HUDEP-2 (cell line): ENCODE data around the gene ZNF345.

Experiments
- DNase-seq, 76 experiments: peaks; one replicate each; lab custom pipeline; 2025; ENCODE audit not compliant: unreplicated experiment in 76 of 76; lab: John Stamatoyannopoulos, UW

The ZNF345 gene

DNA sequence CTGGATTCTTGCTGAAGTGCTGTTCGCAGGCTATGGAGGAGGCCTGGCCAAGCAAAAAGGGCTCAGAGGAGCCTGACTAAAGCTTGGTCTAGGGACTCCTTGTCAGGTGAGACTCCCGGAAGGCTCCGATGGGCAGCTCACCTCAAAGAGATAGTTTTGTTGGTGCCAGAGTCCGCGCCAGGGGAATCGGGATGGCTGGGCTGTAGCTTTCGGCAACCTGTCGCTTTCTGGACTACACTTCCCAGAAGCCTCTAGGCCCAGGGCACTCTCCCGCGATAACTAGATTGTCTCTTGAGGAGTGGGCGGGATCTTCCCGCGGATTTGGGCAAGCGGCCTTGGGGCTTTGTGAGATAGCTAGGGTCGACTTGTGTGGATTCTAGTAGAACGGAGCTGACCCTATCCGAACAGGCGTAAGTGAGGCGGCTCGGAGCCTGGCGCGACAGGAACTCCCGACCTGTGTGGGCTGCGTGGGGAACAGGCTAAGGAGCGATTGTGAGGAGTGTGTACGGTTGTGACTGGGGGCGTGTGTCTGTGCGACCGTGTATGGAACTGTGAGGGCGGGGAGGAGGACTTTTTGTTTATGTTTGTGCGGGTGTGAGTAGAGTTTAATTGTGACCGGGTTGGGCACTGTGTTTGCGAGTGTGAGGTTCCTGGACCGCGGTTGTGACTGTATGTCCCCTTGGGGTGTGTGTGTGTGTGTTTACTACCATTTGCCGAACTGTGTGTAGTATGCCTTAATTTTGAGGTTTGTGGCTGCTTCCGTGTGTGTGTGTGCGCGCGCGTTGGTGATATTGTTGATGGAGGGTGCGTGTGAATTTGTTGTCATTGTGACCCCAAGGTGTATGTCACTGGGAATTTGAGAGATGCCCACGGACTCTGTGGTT is at the start of gene ZNF345:
ZNF345 (plus strand) TSS at position 318 of the 884 bp plus-strand sequence. CDS start 25,955 bp downstream, outside the sequence.
- peak in 75 of 76 experiments; percentile 21 to 95 (median 84) for DNase-seq

DNA sequence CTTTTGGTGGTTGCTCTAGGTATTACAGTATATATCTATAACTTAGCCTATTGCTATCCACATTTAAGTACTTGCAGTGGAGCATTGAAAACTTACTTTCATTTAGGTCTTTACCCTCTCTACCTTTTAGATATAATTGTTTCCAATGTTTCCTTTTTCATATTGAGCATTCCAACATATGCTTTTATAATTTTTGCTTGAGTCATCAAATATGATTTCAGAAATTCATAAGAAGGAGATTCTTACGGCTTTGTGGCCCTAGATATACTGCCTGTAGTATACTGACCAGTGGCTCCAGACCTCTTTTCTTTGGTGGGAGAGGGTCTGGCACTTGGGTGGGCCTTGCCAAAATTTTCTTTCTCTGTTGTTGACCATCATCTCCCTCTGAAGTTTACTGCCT is 45.3 kb upstream of the ZNF345 start:
- no peak for DNase-seq

DNA sequence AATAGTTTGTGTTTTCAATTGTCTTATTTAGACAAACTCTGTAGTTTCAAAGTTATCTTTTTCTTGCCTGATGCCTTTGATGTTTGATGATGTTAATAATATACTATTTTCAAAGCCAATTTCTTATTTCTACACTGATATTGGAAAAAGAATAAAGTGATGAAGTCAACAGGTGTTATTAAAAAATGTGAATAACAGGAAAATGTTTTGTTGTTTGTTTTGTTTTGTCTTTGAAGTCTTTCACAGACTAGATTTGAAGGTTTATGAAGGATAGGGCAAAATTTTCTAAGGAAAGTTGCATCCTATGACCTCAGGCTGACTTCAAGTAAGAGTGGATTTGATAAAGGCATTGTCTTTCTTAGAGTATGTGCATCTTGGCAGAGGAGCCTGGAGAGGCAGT is 43.6 kb upstream of the ZNF345 start:
- DNase-seq, result no peak

DNA sequence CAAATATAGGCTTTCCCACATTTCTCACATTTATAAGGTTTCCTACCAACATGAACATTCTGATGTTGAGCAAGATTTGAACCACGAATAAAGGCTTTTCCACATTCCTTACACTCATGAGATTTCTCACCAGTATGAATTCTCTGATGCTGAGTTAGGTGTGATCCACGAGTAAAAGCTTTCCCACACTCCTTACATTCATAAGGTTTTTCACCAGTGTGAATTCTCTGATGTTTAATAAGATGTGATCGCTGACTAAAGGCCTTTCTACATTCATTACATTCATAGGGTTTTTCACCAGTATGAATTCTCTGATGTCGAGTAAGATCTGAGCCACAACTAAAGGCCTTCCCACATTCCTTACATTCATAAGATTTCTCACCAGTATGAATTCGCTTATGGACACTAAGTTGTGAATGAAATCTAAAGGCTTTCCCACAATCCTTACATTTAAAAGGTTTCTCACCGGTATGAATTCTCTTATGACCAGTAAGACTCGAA is 31.5 kb upstream of the ZNF345 start:
- no peak for DNase-seq

DNA sequence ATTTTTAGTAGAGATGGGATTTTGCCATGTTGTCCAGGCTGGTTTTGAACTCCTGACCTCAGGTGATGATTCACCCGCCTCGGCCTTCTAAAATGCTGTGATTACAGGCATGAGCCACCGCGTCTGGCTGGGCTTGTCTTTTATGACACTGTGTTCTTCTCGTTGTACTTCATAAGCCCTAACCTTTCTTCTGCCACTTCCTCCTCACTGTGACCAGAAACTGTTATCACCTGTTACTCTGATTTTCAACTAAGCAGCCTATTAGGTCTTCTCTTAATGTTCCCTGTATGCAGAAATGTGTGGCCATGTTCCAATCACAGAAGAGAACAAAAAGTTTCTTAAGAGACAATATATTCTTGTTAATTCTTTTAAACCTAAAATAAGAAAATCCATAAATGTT is 28.9 kb upstream of the ZNF345 start:
- no peak for DNase-seq

DNA sequence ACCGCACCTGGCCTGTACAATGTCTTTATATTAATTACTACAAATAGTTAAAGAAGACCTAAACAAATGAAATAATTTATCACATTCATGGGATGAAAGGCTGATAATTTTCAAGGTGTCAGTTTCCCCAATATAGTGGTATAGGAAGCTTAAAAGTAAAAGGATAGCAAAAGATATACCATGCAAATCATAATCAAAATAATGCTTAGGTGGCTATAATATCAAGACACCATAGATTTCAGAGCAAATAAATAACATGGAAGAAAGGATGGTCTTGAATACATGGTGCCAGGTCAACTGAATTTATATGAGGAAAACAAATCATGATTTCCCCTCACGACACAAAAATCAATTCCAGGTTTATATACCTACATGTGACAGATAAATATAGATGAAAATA is 17.2 kb upstream of the ZNF345 start:
- no peak for DNase-seq

DNA sequence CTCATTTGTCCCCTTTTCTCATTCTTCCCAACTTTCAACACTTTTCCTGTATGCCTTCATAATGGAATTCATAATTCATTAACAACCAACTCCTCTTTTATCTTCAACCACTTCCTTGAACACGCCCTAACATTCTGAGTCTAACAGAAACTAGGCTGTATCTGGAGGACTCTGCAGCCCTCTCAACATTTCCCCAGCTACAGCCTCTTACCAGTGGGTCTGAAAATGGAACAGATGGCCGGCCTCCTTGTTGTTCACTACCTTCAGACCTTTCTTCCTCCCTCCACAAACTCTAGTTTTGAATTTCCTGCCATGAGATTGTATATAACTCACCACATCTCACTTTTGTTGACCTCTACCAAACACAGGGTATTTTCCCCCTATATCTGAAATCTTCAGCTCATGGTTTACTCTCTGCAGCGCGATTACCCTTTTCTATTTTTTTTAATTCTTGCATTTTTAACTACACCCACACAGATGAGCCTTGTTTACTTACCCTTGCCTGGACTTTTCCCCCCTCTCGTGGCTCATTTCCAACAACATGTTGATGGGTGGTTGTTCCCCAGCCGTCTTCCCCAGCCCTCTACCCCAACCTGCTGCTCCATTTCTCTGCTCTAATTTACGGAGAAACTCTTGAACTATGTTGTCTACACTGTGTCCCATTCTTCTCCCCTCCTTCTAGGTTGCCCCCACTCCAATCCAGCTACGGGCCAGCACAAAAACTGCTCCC is 13.3 kb upstream of the ZNF345 start:
- peak in 9 of 76 experiments; percentile 15 to 62 (median 47) for DNase-seq

DNA sequence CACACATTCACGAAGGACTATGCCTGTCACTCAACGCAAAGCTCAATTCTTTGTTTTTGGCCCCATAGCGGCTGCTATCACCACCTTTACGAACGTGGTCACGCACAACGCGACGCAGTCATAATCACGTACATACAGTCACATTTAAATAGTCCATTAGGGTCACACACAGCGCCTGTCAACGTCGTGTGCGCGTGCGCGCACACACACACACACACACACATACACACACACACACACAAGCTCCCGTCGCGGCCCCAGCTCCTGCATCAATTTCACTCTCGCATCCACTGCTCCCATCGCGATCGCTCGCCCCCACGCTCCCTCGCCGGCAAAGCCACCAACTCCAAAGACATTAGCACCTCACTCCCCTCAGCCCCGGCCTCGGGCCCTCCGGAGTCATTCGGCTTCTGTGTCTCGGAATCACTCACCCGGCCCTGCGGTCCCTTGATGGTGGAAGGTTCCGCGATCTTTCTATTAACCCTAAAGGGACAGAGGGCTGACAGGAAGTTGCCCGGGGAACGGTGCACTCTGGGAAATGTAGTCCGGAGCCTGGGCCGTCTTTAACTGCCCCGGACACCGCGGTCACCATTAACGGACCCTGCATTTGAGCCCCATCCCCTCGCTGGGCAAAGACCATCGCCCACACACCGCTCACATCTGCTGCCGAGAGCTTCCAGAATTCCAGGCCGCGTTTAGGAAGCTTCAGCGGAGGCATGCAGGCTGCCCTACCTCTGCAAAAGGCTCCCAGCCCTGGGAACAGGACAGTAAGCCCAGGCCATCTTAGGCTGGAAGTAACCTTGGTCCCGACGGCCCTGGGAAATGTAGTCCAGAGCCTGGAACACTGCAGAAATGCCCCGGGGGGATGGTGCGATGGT is 12.5 kb upstream of the ZNF345 start, which contains the start of gene ZNF790:
ZNF790 (minus strand) TSS at position 482 of the 878 bp plus-strand sequence. CDS start 12,768 bp downstream, outside the sequence.
- peak in 75 of 76 experiments; percentile 26 to 94 (median 80) for DNase-seq

DNA sequence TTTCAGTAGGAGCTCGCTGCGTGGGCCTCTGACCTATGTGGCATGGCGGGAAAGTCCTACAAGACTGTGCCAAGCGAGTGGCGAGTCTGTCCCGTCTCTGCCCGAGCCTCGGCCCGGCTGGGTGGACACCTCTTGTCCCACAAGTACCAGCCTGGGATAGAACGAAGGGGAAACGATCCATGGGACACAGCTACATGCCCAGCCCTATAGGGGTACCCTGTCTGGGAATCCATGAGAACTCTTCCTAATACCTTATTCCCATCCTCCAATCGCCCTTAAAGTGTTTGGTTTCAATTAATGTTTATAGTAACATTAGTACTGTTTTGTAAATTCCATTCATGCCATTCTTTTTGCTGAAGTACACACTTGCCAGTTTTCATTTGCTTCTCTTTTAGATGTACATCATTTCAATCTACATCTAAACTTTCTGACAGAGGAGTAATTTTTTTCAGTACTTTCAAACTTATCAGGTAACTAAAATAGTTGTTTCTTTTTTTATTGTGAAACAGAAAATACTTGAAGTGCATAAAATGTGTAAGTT is 11.8 kb upstream of the ZNF345 start:
- peak in 2 of 76 experiments; percentile 39 to 87 for DNase-seq

DNA sequence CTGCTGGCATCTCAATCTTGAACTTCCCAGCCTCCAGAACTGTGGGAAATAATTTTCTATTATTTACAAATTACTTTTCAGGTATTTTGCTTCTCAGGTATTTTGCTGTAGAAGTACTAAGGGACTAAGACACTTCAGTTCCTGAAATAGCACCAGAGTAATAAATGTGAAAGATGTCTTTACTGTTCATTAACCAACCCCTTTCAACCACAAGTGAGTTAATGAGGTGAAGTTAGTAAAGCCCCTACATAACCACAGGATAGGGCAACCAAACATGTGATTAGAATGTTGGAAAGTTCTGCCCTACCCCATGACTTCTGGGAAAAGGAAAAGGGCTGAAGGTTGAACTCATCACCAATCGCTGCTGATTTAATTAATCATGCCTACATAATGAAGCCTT is 2.7 kb upstream of the ZNF345 start:
- DNase-seq, result no peak

DNA sequence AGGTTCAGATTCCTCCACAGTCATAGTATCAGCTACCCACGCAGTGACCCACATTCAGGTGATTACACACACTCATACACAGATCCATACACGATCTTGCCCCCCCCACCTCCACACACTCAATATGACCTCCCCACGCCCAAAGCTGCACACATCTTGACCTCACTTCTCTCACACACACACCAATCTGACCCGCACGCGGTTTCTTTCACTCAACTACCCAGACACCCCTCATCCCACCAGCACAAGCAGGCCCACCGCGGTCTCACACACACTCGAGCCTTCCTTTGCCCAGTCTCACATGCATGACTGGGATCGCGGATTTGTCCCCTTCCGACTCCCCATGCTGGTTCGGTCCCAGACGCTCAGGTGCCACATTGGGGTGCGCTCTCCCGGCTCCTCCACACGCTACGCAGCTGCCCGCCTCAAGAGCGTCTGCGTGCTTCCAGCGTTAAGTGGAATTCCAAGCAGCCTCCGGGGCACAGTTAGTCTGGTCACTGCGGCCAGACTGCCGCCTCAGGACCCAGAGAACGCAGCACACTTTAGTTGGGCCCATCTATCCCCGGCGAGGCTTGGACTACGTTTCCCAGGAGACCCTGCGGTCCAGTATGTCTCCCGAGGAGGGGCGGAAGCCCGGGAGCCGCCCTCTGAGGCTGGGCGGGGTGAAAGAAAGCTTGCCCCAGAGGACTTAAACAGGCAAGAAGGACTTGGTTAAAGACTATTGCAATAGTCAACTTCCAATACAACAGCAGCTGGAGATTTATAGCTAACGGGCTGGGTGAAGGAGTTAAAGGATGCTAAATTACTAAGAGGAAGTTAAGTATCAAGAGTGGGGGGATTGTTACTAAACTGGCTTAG is 746 bp upstream of the ZNF345 start:
- DNase-seq, result peak in 75 of 76 experiments; percentile 28 to 94 (median 83)

DNA sequence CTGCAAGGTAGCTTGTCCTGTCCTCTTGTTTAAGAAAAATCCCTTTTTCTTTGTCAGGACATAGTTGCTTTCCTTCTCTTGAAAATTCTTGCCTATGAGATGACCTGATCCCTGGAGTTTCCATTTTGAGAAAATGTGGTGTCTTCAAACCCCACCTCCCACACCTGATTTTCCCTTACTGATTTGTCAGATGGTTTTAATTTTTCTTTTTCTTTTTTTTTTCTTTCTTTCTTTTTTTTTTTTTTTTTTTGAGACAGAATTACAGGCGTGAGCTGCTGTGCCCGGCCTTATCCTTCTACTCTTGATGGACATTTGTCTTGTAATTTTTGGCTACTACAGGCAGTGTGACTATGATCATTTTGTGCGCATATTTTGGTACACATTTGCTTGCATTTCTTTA is 1.2 kb downstream of the ZNF345 start:
- DNase-seq, result no peak

DNA sequence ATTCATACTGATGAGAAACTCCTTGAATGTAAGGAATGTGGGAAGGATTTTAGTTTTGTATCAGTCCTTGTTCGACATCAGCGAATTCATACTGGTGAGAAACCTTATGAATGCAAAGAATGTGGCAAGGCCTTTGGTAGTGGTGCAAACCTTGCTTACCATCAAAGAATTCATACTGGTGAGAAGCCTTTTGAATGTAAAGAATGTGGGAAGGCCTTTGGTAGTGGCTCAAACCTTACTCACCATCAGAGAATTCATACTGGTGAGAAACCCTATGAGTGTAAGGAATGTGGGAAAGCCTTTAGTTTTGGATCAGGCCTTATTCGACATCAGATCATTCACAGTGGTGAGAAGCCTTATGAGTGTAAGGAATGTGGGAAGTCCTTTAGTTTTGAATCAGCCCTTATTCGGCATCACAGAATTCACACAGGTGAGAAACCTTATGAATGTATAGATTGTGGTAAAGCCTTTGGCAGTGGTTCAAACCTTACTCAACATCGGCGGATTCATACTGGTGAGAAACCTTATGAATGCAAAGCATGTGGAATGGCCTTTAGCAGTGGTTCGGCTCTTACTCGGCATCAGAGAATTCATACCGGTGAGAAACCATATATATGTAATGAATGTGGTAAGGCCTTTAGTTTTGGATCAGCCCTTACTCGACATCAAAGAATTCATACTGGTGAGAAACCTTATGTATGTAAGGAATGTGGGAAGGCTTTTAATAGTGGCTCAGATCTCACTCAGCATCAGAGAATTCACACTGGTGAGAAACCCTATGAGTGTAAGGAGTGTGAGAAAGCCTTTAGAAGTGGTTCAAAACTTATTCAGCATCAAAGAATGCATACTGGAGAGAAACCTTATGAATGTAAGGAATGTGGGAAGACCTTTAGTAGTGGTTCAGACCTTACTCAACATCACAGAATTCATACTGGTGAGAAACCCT is 26.6 kb downstream of the ZNF345 start:
- no peak for DNase-seq

DNA sequence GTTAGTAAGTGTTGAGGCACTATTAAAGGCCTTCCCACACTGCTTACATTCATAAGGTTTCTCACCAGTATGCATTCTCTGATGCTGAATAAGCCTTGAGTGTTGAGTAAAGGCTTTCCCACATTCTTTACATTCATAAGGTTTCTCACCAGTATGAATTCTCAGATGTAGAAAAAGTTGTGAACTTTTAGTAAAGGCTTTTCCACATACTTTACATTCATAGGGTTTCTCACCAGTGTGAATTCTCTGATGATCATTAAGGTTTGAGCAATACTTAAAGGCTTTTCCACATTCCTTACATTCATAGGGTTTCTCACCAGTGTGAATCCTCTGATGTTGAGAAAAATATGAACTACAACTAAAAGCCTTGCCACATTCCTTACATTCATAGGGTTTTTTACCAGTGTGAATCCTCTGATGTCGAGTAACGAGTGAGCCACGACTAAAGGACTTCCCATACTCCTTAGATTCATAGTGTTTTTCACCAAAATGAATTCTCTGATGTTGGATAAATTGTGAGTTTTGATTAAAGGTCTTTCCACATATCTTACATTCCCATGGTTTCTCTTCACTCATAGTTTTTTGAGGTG is 41.2 kb downstream of the ZNF345 start:
- no peak for DNase-seq

DNA sequence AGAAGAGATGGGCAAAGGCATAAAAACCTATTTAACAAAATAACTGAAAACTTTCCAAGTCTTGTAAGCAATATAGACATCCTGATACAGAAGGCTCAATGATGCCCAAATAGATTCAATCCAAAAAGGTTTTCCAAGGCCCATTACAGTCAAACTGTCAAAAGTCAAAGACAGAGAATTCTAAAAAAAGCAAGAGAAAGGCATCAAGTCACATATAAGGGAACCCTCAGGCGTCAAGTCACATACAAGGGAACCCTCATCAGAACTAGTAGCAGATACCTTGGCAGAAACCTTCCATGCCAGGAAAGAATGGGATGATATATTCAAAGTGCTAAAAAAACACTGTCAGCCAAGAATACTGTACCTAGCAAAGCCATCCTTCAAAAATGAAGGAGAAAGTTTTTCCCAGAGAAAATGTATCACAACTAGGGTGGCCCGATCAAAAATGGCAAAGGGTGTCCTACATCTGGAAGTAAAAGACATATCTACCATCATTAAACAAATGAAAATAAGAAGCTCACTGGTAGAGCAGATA is 44.2 kb downstream of the ZNF345 start:
- DNase-seq, result no peak

DNA sequence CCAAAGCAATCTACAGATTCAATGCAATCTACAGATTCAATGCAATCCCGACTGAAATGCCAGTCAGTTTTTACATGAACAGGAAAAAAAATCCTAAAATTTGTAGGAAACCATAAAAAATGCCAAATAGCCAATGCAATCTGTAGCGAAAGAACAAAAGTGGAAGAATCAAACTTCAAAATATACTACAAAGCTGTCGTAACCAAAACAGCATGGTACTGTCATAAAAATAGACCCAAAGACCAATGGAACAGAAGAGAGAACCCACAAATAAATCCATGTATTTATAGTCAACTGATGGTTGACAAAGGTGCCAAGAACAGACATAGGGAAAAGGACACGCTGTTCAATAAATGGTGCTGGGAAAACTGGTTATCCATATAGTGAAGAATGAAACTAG is 47.7 kb downstream of the ZNF345 start:
- DNase-seq, result no peak

DNA sequence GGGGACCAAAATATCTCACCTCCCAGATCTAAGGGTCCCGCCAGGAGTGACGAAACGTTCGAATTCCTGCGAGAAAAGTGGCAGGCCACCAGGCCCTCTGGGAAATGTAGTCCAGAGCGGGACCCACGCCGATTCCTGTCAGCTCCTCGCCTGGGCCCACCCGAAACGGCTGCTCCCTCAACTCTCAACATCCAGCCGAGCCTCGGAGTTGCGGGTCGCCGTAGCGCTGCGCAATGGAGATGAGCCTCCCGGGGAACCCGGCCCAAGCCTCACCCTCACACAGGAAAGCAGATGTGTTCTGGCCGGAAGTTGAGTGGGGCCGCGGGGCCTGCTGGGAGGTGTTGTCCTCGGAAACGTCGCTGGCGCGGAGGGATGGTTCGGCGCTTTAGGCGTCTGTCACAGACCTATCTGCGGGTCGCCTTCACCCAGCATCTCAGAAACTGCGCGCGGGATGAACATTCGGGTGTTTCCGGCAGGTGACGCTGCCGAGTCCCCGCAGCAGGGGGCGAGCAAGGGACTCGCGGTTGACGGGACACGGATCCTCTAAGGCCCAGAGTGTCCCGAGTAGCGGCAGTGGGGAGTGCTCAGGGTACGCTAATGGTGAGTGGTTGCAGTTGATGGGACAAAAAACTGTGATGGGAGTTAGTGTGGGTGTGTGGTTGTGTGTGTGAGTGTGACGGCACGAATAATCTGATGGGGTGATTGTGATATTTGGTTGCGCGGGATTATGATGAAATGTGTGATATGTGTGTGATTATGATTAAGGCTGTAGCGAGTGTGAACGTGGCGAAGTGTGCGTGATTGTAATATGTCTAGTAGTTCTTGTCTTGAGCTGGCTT is 65.5 kb downstream of the ZNF345 start, which contains the start of the genes ZNF568 and ZNF829:
ZNF568 (plus strand) TSS at position 341 of the 839 bp plus-strand sequence. CDS start 6,439 bp downstream, outside the sequence.
ZNF829 (minus strand) TSS at position 300 of the 839 bp plus-strand sequence. CDS start 1,124 bp downstream, outside the sequence.
- peak in 66 of 76 experiments; percentile 18 to 97 (median 84) for DNase-seq
